ENCODE measurements around the gene TAS2R1.

- no peak for TF ChIP-seq CTCF (IDR thresholded peaks at IDR 0.05)
- no peak for TF ChIP-seq ZFX (IDR thresholded peaks at IDR 0.05; ENCODE audit: borderline replicate concordance)
These were observed 25.7 kb downstream of the TAS2R1 start for GRCh38 chr5:9604416-9604815.

Measured in 22Rv1 (cell line).